ENCODE data around the gene SP3. TPM values are rescaled to one million over a fixed set of nuclear protein-coding genes. Genes with fewer than 3 reads are reported as not detected.
"Not testable (repeated sequence)": the region's sequence is repeated elsewhere in the genome, so short reads cannot be mapped to it uniquely, and the experiment has no call there.

Gene SP3
- total RNA-seq, 4 donors from 2014 or later: 41.9 to 101 (median 81.6) TPM

- no peak overlapping the region for H3K4me3 ChIP-seq
- TF ChIP-seq EP300 (IDR thresholded peaks at IDR 0.05; ENCODE audit: low read depth) (no peak), POLR2AphosphoS5 (IDR thresholded peaks at IDR 0.05) (no peak), POLR2A (IDR thresholded peaks at IDR 0.05) (no peak)
- TF ChIP-seq, protein P1, sequence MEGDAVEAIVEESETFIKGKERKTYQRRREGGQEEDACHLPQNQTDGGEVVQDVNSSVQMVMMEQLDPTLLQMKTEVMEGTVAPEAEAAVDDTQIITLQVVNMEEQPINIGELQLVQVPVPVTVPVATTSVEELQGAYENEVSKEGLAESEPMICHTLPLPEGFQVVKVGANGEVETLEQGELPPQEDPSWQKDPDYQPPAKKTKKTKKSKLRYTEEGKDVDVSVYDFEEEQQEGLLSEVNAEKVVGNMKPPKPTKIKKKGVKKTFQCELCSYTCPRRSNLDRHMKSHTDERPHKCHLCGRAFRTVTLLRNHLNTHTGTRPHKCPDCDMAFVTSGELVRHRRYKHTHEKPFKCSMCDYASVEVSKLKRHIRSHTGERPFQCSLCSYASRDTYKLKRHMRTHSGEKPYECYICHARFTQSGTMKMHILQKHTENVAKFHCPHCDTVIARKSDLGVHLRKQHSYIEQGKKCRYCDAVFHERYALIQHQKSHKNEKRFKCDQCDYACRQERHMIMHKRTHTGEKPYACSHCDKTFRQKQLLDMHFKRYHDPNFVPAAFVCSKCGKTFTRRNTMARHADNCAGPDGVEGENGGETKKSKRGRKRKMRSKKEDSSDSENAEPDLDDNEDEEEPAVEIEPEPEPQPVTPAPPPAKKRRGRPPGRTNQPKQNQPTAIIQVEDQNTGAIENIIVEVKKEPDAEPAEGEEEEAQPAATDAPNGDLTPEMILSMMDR (IDR thresholded peaks at IDR 0.05): no peak
- H3K4me1 ChIP-seq: no peaks in the 10 kb centered on the region
- intact Hi-C loops (cut with DNase I; ENCODE audit: low total_unique reads) (no loop called here), in situ Hi-C loops (cut with MboI; ENCODE audit: low pct_ligation_motif_present in 1 of 4, low pct_unique_long_range_greater_than_20kb in 1 of 4, low sequenced_read_pairs in 3 of 4) (loop anchor here in 1 of 4 donors (25.0 kb wide), 1 partner anchor 139 kb away; no protein-coding TSS in a partner anchor)
- H3K27me3 ChIP-seq: no peaks in the 10 kb centered on the region
- H3K9me3 ChIP-seq: no peaks in the 10 kb centered on the region
- DNase-seq: no peak
- no peaks in the 10 kb centered on the region for H3K36me3 ChIP-seq
- no peak overlapping the region for H3K27ac ChIP-seq
- WGBS, 2 donors (ENCODE audit: low coverage in 1 of 2): 56 to 66% methylated on average over 4 to 5 of the region's 5 CpGs
Measured at GRCh38 chr2:173898178-173898668, 67.0 kb downstream of the SP3 start.

DNA sequence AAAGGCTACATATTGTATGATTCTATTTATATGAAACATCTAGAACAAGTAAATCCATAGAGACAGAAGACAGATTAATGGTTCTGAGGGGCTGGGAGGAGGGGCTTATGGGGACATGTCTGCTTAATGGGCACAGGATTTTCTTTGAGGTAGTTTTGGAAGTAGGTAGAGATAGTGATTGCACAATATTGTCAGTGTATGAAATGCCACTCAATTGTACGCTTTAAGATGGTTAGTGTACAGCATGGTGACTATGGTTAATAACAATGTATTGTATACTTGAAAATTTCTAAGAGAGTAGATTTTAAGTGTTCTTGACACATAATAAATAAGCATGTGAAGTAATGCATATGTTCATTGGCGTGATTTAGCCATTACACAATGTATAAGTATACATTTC is 68.4 kb downstream of the SP3 start:
- TF ChIP-seq EP300 (IDR thresholded peaks at IDR 0.05; ENCODE audit: low read depth): no peak
- no peak for TF ChIP-seq POLR2A (IDR thresholded peaks at IDR 0.05)
- TF ChIP-seq POLR2AphosphoS5 (IDR thresholded peaks at IDR 0.05): no peak
- TF ChIP-seq, protein P1 (IDR thresholded peaks at IDR 0.05): no peak
- no peak overlapping the region for H3K27ac ChIP-seq
- 88 to 92% methylated on average over 2 of the region's 2 CpGs for WGBS, 2 donors (ENCODE audit: low coverage in 1 of 2)
- H3K27me3 ChIP-seq: no peaks in the 10 kb centered on the region
- H3K4me1 ChIP-seq: no peaks in the 10 kb centered on the region
- no peak for DNase-seq
- in situ Hi-C loops (cut with MboI; ENCODE audit: low pct_ligation_motif_present in 1 of 4, low pct_unique_long_range_greater_than_20kb in 1 of 4, low sequenced_read_pairs in 3 of 4): loop anchor here in 1 of 4 donors (25.0 kb wide), 1 partner anchor 141 kb away; no protein-coding TSS in a partner anchor
- H3K36me3 ChIP-seq: no peaks in the 10 kb centered on the region
- no peaks in the 10 kb centered on the region for H3K9me3 ChIP-seq
- intact Hi-C loops (cut with DNase I; ENCODE audit: low total_unique reads): no loop called here
- no peak overlapping the region for H3K4me3 ChIP-seq

DNA sequence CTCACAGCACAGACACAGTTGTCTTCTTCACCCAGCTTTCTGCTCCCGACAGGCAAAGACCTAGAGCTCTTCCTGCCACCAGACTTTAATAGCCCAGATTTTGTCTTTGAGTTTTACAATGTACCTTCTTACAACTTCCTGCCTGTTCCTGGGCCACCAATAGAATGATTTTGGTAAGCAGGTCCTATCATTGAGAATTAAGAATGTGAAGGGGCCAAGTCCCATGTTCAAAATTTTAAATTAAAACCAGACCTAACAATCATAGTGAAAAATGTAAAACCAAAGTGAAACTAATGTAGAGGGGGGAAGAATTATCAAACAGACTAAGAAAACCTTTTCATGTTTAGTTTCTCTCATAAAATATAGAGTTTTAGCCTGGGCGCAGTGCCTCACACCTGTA is 72.8 kb downstream of the SP3 start:
- WGBS, 2 donors (ENCODE audit: low coverage in 1 of 2): 68 to 69% methylated on average over 2 of the region's 2 CpGs
- intact Hi-C loops (cut with DNase I; ENCODE audit: low total_unique reads): no loop called here
- H3K36me3 ChIP-seq: no peaks in the 10 kb centered on the region
- in situ Hi-C loops (cut with MboI; ENCODE audit: low pct_ligation_motif_present in 1 of 4, low pct_unique_long_range_greater_than_20kb in 1 of 4, low sequenced_read_pairs in 3 of 4): loop anchor here in 1 of 4 donors (25.0 kb wide), 1 partner anchor 145 kb away; no protein-coding TSS in a partner anchor
- TF ChIP-seq EP300 (IDR thresholded peaks at IDR 0.05; ENCODE audit: low read depth) (no peak), POLR2A (IDR thresholded peaks at IDR 0.05) (no peak), POLR2AphosphoS5 (IDR thresholded peaks at IDR 0.05) (no peak)
- TF ChIP-seq, protein P1 (IDR thresholded peaks at IDR 0.05): no peak
- H3K9me3 ChIP-seq: no peaks in the 10 kb centered on the region
- H3K27ac ChIP-seq: no peak overlapping the region
- no peak for DNase-seq
- no peaks in the 10 kb centered on the region for H3K27me3 ChIP-seq
- H3K4me1 ChIP-seq: no peaks in the 10 kb centered on the region
- H3K4me3 ChIP-seq: no peak overlapping the region

DNA sequence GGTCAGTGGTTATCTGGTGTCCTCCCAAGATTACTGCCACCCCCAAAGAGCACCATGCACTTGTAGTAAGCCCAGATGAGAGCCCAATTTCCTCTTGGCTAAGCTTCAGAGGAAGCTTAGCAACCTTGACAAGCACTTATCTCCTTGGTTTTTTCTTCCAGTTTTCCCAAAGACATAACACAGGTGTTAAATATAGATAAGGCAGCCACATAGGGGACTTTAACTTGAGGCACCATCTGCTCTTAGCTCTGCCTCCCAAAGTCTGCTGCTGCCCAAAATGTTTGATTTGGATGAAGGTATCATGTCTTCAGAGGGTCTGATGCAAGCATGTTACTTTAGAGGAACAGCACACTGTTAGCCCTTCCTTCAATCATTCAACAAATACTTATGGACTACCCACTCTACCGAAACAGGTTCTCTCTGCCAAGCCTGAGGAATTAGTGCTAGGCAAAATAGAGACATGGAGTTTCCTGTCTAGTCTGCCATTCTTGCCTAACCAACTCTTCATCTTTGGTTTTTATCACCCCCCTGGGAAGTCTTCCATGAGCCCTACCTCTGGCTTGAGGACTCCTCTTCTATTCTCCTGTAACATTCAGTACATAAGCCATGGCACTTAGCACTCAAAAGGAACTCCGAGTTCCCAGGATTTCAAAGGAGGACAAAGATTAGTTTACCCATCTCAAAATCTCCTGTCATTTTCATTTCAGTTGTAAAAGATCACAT is 73.7 kb downstream of the SP3 start:
- intact Hi-C loops (cut with DNase I; ENCODE audit: low total_unique reads) (no loop called here), in situ Hi-C loops (cut with MboI; ENCODE audit: low pct_ligation_motif_present in 1 of 4, low pct_unique_long_range_greater_than_20kb in 1 of 4, low sequenced_read_pairs in 3 of 4) (loop anchor here in 1 of 4 donors (25.0 kb wide), 1 partner anchor 146 kb away; no protein-coding TSS in a partner anchor)
- no peak for TF ChIP-seq POLR2A (IDR thresholded peaks at IDR 0.05)
- no peak for TF ChIP-seq POLR2AphosphoS5 (IDR thresholded peaks at IDR 0.05)
- TF ChIP-seq EP300 (IDR thresholded peaks at IDR 0.05; ENCODE audit: low read depth): no peak
- Histone ChIP-seq H3K27ac (no peak overlapping the region), H3K4me3 (no peak overlapping the region), H3K4me1 (no peaks in the 10 kb centered on the region), H3K9me3 (no peaks in the 10 kb centered on the region), H3K36me3 (no peaks in the 10 kb centered on the region), H3K27me3 (no peaks in the 10 kb centered on the region)
- no peak for DNase-seq
- 94 to 95% methylated on average over 2 of the region's 2 CpGs for WGBS, 2 donors (ENCODE audit: low coverage in 1 of 2)

DNA sequence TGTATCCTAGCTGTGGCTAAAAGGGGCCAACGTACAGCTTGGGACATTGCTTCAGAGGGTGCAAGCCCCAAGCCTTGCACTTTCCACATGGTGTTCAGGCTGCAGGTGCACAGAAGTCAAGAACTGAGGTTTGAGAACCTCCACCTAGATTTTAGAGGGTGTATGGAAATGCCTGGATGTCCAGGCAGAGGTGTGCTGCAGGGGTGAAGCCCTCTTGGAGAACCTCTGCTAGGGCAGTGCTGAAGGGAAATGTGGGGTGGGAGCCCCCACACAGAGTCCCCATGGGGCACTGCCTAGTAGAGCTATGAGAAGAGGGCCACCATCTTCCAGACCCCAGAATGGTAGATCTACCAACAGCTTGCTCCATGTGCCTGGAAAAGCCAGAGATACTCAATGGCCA is 75.7 kb downstream of the SP3 start:
- H3K36me3 ChIP-seq; H3K9me3 ChIP-seq; H3K27me3 ChIP-seq; DNase-seq; intact Hi-C loops (cut with DNase I; ENCODE audit: low total_unique reads); H3K27ac ChIP-seq; H3K4me1 ChIP-seq; H3K4me3 ChIP-seq: not testable (repeated sequence)
- 100% methylated on average over 1 of the region's 1 CpG; no CpG with 5 or more reads in 1 of the 2 donors for WGBS, 2 donors (ENCODE audit: low coverage in 1 of 2)
- in situ Hi-C loops (cut with MboI; ENCODE audit: low pct_ligation_motif_present in 1 of 4, low pct_unique_long_range_greater_than_20kb in 1 of 4, low sequenced_read_pairs in 3 of 4): loop anchor here in 1 of 4 donors (25.0 kb wide), 1 partner anchor 148 kb away; no protein-coding TSS in a partner anchor

All from transverse colon (tissue), 4 donors.